HG03135 (cell line): ENCODE data around the gene TRIM7.
"Not testable (repeated sequence)": the region's sequence is repeated elsewhere in the genome, so short reads cannot be mapped to it uniquely, and the experiment has no call there.

Experiments used
- ATAC-seq: cut with Tn5 transposase; IDR thresholded peaks from one replicate; pipeline ENCODE4 v1.9.1; 2021; ENCODE audit warnings: mild to moderate bottlenecking, moderate library complexity; ENCODE audit not compliant: unreplicated experiment

TRIM7 gene

DNA sequence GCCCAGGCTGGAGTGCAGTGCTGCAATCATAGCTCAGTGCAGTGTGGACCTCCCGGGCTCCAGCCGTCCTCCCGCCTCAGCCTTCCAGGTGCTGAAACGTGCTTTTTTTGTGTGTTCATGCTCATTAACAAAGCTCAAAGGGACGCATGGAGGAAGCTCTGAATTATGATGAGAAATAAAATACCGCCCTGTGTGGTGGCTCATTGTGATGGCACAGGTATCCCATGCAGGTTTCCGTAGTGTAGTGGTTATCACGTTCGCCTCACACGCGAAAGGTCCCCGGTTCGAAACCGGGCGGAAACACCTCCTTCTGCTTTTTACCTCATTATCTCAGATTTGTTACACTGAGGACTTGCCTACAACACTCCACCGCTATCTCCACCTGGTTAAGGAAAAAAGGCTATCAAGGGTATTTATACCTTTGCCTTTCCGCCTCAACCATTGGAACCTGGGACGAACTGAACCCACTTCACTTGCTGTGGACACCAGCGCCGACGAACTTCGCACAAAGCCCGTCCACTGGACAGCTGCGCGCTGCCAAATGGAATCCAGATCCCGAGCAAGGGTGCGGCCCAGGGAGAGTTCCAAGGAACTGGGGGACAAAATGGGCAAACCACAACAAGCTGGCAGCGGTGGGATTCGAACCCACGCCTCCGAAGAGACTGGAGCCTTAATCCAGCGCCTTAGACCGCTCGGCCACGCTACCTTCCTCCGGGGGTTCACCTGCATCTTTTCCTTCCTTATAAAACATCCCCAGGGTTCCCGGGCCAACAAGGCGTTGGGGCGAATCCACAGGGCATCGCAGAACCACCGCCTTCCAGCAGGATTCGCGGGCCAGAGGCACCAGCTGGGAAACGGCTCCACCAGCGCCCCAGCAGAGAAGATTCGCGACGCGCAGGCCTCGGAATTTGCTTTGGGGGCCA is 31.3 kb downstream of the TRIM7 start:
- ATAC-seq = peak; percentile 48

DNA sequence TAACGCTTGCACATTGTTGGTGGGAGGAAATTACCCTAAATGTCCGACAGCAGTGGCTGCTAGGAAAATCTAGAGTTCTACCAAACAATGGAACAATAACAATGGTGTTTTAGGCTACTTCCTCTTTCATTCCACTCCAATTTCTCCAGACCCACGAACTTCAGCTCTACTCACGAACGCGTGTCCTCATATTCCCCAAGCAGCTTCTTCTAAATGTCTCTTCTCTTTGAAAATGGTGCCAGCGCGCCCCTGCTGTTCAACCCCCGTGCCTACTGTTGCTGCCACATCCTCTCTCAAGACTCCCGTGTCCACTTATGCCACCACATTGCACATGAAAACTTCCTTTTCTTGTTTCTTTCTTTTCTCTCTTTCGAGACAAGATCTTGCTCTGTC is 32.0 kb downstream of the TRIM7 start:
- peak; percentile 19 for ATAC-seq

DNA sequence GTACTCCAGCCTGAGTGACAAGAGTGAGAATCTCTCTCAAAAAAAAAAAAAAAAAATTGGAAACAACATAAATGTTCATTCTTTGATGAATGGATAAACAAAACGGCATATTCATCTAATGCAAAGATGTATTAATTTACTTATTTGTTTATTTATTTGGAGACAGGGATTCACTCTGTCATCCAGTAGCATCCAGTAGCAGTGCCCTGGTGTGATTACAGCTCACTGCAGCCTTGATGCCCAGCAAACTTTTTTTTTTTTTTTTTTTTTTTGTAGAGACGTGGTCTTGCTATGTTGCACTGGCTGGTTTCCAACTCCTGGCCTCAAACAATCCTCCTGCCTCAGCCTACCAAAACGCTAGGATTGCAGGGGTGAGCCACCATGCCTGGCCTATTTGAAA is 33.2 kb downstream of the TRIM7 start:
- ATAC-seq = no peak

DNA sequence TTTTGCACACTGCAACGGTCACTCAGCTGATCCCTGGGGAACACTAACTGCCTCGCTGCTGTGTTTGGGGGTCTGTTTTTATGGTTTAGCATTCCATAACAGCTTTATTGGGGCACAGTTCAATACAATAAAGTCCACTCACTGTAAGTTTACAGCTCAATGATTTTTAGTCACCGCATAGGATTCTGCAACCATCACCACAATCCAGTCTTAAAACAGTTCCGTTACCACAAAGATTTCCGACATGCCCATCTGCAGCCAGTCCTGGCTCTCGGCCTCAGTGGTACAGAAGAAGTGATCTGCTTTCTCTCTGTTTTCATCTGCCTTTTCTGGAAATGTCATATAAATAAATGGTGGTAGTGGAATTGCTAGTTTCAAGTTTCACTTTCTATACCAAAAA is 34.0 kb downstream of the TRIM7 start:
- no peak for ATAC-seq

DNA sequence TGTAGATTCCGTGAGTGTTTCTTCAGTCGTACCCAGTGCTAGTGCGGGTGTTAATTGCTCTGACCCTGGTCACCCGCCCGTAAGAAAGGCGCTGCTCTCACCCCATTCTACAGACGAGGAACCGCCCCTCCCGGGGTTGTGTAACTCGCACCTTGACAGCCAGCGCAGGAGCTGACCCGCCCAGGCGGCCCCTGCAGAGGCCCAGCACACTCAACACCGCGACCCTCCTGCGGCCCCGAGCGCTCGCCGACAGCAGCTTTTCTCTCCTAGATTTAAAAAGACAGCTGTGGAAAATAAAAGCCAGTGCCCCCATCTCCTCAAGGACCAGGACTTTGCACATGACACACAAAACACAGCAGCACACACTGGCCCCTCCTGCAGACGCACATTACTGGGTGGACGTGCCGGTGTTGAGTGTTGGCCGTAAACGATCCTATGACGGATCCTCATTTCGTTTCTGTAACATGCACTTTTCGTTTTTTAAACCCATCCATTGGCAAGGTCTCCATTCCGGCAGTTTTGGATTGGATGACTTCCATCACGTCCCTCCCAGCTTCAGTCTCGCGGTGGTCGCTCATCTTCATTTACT is 34.7 kb downstream of the TRIM7 start:
- ATAC-seq = no peak

DNA sequence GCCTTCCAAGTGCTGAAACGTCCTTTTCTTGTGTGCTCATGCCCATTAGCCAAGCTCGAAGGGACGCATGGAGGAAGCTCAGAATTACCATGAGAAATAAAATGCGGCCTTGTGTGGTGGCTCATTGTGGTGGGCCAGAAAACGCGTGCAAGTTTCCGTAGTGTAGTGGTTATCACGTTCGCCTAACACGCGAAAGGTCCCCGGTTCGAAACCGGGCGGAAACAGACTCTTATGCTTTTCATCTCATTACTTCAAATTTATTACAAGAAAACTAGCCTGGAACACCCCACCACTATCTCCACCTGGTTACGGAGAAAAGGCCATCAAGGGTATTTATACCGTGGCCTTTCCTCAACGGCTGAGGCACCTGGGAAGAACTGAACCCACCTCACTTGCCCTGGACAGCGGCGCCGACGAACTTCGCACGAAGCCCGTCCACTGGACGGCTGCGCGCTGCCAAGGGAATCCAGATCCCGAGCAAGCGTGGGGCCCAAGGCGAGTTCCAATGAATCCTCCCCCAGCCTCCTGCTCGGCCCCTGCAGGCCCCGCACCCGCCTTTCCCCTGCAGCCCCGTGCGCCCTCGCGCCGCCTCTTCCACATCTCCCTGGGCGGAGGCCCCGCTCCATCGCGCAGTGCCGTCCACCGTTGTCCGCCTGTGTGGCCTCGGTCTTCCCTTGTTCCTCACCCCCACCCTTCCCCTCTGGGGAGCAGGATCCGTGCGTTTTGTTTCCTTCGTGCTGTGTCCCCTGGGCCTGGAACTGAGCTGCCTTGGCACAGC is 35.3 kb downstream of the TRIM7 start:
- ATAC-seq = not testable (repeated sequence)

DNA sequence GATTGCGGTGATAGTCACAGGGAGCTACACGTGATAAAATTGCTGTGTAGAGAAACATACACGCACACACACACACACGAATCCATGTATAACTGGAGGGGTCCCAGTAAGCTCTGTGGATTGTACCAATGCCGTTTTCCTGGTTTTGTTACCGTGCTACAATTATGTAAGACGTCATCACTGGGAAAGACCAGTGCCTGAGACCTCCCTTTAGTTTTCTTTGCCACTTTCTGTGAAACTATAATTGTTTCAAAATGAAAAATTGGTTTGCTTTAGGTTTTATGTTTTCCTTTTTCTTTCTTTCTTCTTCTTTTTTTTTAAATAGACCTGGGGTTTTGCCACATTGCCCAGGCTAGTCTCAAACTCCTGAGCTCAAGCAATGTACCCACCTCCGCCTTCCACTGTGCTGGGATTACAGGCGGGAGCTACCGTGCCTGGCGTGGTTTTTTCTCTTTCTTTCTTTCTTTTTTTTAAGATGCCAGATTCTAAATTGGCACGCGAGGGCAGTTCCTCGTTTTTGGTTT is 36.3 kb downstream of the TRIM7 start:
- no peak for ATAC-seq

DNA sequence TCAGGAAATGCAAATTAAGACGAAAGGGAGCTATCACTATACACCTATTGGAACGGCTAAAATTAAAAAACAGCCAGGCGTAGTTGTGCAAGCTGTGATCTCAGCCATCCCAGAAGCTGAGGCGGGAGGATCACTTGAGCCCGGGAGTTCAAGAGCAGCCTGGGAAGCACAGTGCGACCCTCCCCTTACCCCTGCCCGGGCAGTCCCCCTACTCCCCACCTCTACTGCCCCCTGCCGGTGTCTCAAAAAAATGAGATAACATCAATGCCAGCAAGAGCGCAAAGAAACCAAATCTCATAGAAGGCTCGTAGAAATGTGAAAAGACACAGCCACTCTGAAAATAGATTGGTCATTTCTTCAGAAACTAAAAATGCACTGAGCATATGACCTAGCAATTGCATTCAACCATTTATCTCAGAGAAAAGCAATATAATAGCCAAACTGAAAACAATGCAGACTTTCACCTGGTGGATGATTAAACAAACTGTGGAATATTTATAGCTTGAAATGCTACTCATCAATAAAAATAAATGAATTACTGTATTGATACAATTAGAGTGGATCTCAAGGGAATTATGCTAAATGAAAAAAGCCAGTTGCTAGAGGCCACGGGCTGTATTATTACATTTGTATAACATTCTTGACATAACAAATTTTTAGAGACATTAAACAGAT is 37.0 kb downstream of the TRIM7 start:
- no peak for ATAC-seq

DNA sequence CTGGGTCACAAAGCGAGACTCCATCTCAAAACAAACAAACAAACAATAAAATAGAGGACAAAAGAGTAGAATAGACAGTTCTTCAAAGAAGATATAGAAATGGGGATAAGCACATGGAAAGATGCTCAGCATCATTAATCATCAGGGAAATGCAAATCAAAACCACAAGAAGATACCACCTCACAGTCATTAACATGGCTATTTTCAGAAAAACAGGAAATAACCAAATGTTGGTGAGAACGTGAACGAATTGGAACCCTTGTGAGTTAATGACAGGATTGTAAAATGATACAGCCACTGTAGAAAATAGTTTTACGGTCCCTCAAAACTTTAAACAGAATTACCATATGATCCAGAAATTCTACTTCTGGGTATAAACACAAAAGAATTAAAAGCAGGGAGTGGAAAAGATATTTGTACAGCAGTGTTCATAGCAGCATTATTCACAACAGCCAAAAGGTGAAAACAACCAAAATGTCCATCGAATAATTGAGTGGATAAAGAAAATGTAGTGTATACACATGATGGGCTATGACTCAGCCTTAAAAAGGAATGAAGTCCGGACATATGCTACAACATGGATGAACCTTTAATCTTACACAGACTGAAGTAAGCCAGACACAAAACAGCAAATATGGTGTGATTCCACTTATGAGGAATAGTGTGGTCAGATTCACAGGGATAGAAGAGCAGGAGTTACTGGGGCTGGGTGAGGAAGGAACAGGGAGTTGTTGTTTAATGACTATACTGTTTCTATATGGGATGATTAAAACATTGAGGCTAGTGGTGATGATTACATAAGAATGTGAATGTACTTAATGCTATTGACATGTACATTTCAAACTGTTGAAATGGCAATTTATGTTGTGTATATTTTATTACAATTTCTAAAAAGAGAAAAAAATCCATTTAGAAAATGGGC is 37.9 kb downstream of the TRIM7 start:
- no peak for ATAC-seq

DNA sequence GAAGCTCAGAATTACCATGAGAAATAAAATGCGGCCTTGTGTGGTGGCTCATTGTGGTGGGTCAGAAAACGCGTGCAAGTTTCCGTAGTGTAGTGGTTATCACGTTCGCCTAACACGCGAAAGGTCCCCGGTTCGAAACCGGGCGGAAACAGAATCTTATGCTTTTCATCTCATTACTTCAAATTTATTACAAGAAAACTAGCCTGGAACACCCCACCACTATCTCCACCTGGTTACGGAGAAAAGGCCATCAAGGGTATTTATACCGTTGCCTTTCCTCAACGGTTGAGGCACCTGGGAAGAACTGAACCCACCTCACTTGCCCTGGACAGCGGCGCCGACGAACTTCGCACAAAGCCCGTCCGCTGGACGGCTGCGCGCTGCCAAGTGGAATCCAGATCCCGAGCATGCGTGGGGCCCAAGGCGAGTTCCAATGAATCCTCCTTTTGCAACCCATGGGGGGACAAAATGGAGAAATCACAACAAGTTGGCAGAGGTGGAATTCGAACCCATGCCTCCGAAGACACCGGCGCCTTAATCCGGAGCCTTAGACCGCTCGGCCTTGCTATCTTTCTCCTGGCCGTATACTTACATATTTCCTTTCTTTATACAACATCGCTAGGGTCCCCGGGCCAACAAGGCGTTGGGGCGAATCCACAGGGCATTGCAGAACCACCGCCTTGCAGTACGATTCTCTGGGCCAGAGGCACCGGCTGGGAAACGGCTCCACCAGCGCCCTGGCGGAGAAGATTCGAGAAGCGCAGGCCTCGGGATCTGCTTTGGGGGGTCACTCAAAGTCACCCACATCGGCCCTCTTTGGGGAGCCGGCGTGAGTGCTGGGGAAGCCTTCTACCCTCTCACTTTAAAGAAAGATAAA is 40.7 kb downstream of the TRIM7 start:
- ATAC-seq = no peak

DNA sequence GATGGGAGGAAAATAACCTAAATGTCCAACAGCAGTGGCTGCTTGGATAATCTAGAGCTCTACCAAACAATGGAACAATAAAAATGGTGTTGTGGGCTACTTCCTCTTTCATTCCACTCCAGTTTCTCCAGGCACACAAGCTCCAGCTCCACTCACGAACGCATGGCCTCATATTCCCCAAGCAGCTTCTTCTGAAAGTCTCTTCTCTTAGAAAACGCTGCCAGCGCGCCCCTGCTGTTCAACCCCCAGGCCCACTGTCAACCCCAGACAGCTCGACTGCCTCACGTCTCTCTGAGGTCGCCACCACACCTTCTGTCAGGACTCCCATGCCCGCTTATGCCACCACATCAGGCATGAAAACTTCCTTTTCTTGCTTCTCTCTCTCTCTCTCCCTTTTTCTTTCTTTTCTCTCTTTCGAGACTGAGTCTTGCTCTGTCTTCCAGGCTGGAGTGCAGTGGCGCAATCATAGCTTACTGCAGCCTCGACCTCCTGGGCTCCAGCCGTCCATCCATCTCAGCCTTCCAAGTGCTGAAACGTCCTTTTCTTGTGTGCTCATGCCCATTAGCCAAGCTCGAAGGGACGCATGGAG is 41.4 kb downstream of the TRIM7 start:
- ATAC-seq = no peak

DNA sequence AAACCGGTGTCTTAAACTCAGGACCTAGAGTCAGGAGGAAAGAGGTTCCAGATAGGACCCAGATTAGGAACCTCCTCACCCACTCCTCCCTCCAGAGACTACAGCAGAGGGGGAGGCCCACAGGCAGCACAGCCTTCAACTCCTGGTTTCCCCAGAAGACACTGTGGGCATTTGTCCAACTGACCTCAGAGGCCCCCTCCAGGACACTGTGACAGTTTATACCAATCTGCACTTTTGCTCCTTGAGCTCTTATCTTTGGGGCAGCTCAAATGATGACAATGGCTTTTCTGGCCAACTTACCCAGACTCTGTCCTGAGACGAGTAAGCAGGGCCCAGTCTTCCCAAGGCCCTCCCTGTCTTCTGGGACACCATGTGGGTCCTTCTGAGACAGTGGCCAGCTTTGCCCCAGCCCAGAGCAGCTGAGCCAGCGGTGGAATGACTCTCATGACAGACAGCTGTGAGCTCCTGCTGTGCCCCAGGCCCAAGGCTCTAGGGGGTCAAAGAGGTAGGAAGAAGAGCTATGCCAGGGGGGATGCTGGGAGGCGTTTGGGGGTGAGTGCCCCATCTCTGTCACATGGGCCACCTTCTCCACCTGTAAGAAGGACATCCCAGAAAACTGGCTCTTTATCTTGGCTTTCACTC is 43.3 kb downstream of the TRIM7 start:
- ATAC-seq = no peak

DNA sequence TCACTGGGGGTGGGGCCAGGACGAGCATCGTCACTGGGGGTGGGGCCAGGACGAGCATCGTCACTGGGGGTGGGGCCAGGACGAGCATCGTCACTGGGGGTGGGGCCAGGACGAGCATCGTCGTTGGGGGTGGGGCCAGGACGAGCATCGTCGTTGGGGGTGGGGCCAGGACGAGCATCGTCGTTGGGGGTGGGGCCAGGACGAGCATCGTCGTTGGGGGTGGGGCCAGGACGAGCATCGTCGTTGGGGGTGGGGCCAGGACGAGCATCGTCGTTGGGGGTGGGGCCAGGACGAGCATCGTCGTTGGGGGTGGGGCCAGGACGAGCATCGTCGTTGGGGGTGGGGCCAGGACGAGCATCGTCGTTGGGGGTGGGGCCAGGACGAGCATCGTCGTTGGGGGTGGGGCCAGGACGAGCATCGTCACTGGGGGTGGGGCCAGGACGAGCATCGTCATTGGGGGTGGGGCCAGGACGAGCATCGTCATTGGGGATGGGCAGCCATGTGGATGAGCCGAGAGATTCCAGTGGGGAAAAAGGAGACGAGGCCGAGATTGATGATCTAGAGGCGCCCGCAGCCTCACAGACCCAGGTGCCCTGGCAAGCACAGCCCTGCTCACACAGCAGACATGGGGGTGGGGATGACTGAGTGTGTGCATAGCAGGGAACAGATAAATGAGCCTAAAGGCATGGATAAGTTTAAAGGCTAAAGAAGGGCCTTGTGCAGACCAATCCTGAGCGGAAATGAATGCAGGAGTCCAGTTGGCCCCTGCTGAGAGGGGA is 44.1 kb downstream of the TRIM7 start:
- not testable (repeated sequence) for ATAC-seq

DNA sequence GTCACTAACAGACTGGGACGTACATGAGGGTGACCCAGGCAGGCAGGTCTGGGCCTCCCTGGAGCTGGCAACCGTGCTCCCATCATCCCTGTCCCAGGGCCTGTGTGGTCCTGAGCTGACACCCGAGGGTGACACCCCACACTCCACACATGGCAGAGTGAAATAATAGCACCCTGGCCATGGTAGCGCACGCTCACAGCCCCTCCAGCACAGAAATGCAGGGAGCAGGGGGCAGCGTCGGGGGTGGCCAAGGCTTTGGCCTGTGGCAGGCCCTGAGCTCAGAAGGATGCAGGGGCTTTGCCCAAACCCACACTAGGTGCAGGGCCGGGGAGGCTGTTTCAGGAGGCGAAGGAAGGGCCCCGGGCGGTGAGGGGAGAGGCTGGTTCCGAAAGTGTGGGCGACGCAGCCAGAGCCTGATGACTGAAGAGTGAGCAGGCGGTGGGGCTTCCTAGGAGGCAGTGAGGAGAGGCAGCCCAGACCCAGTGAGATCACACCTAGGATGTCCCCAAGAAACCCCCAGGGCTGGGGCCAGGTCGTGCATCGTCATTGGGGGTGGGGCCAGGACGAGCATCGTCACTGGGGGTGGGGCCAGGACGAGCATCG is 44.7 kb downstream of the TRIM7 start:
- no peak for ATAC-seq

DNA sequence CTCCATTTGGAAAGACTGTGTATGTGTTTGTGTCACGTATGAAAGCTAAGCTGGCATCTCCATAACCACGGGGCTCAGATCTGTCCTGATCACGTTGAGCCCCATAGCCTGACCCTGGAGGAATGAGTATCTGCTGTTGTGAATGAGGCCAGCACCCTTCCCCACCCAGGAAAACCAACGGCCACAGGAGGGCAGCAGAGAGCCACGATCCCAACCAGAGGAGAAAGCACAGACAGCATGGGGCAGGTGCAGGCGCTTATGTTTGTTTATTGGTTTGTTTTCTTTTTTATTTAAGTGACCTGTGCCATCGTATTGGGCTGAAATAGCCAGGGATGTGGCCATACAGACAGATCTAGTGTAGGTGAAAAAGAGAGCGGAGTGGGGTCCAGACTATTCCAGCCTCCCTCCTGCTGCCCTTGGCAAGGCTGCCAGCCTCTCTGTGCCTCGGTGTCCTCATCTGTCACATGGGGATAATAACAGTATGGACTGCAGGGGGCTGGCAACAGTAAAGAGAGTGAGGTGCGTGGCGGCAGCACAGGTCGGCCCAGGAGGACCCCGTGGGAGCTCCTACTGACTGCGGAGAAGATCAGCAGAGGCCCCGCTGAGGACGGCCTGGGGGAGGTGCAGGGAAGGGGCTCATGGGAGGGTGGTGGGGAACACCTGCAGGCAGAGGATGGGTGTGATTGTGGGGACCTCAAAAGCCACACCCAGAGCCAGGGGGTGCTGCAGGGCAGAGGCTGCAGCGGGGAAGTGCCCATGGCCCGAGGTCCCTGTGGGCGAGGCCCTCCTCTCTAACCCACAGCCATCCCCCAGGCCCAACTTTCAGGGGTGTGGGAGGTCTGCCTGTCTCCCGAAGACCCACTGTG is 45.5 kb downstream of the TRIM7 start:
- peak; percentile 72 for ATAC-seq

DNA sequence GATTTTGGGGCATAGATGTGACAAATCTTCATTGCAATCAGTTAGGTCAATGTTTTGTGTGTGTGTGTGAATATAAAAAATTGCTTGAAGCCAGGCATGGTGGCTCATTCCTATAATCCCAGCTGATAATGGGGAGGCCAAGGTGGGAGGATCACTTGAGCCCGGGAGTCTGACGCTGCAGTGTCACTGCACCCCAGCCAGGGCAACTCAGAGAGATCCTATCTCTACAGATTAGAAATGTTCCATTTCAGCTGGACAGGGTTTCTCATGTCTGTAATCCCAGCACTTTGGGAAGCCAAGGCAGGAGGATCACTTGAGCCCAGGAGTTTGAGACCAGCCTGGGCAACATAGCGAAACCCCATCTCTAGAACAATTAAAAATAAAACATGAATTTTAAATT is 46.1 kb downstream of the TRIM7 start:
- no peak for ATAC-seq
